Measurements from ENCODE around the gene ARHGAP22. TPM values are rescaled to one million over a fixed set of nuclear protein-coding genes. Genes with fewer than 3 reads are reported as not detected.

Gene ARHGAP22
- total RNA-seq, 1 experiment from 2014 or later: 13.5 TPM

DNA sequence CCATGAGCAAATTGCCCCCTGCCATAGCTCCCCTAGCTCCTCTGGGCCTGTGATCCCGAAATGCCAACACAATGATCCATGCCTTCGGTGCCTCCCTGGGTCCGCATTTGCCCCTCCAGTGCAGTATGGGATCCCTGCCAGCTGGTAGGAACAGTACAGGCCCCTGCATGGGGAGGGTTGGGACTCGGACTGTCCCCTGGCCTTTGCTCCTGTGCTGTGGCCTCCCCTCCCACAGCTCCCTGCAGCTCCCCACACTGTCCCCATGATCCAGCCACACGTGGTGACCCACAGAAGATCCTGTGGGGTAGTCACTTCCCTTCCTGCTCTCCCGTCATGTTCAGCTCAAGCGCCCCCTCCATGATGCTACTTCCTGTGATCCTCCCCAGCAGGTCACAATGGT lies 158.1 kb downstream of the ARHGAP22 start:
- H3K4me3 ChIP-seq (ENCODE audit: low read depth, low read length): no peak overlapping the region
- H3K9me3 Mint-ChIP-seq (ENCODE audit: unreplicated experiment): no peaks in the 10 kb centered on the region
- H3K27me3 Mint-ChIP-seq (ENCODE audit: insufficient read depth, unreplicated experiment): no peaks in the 10 kb centered on the region
- H3K27ac Mint-ChIP-seq (ENCODE audit: unreplicated experiment): peak overlapping the region; percentile 8
- H3K36me3 Mint-ChIP-seq (ENCODE audit: insufficient read depth, unreplicated experiment): peaks cover 12% of the 10 kb centered on the region
- H3K4me1 ChIP-seq: no peaks in the 10 kb centered on the region; the same call in 1 of the 2 replicates
- intact Hi-C loops (cut with micrococcal nuclease; ENCODE audit: unreplicated experiment): no loop called here
- ChIA-PET CTCF (interaction anchor here (2.9 kb wide), 1 partner anchor 8 kb away, joined by 24 read pairs; no protein-coding TSS in a partner anchor), POLR2A (interaction anchor here (0.5 kb wide), 1 partner anchor 16 kb away, joined by 3 read pairs; no protein-coding TSS in a partner anchor)
- H3K36me3 ChIP-seq (ENCODE audit: control insufficient read depth, insufficient read depth, low read length): peaks cover 1% of the 10 kb centered on the region; the same call in 1 of the 2 replicates
- no peak overlapping the region for H3K4me3 Mint-ChIP-seq (ENCODE audit: unreplicated experiment)
- DNase-seq: no peak
- no TSS peak for BruUV-seq (replicated peaks)
- H3K4me1 Mint-ChIP-seq (ENCODE audit: low read depth, unreplicated experiment): peaks cover 16% of the 10 kb centered on the region
- no peaks in the 10 kb centered on the region for H3K9me3 ChIP-seq
- no peaks in the 10 kb centered on the region for H3K27me3 ChIP-seq (replicated peaks; ENCODE audit: control insufficient read depth, insufficient read depth, low read length)
- TF ChIP-seq, protein P1, sequence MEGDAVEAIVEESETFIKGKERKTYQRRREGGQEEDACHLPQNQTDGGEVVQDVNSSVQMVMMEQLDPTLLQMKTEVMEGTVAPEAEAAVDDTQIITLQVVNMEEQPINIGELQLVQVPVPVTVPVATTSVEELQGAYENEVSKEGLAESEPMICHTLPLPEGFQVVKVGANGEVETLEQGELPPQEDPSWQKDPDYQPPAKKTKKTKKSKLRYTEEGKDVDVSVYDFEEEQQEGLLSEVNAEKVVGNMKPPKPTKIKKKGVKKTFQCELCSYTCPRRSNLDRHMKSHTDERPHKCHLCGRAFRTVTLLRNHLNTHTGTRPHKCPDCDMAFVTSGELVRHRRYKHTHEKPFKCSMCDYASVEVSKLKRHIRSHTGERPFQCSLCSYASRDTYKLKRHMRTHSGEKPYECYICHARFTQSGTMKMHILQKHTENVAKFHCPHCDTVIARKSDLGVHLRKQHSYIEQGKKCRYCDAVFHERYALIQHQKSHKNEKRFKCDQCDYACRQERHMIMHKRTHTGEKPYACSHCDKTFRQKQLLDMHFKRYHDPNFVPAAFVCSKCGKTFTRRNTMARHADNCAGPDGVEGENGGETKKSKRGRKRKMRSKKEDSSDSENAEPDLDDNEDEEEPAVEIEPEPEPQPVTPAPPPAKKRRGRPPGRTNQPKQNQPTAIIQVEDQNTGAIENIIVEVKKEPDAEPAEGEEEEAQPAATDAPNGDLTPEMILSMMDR (IDR thresholded peaks at IDR 0.05; ENCODE audit: insufficient read depth in 1 of 2, low read depth in 1 of 2, low read length in 1 of 2, severe bottlenecking in 1 of 2, unreplicated experiment in 1 of 2): no peak

DNA sequence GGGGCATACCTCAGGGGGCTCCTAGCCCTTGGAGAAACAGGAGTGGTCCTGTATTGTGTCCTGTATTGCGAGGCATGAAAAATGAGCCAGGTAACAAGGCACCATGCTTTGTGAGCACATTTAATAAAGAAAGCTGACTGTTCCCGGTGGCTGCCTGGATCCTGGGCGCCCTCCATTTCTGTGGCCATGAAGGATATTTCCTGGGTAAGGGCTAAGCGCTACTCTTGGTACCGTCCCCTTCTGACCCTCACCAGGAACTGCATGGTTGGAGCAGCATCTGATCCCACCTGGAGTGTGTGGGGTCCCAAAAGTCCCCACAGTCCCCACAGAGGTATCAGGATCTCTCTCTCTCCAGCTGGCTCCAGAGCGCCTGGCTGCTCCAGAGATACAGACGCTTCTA lies 158.9 kb downstream of the ARHGAP22 start:
- intact Hi-C loops (cut with micrococcal nuclease; ENCODE audit: unreplicated experiment): no loop called here
- no peaks in the 10 kb centered on the region for H3K9me3 ChIP-seq
- Mint-ChIP-seq H3K4me1 (ENCODE audit: low read depth, unreplicated experiment) (peaks cover 16% of the 10 kb centered on the region), H3K36me3 (ENCODE audit: insufficient read depth, unreplicated experiment) (peaks cover 12% of the 10 kb centered on the region), H3K27me3 (ENCODE audit: insufficient read depth, unreplicated experiment) (no peaks in the 10 kb centered on the region), H3K4me3 (ENCODE audit: unreplicated experiment) (no peak overlapping the region), H3K27ac (ENCODE audit: unreplicated experiment) (peak overlapping the region; percentile 8), H3K9me3 (ENCODE audit: unreplicated experiment) (no peaks in the 10 kb centered on the region)
- no peaks in the 10 kb centered on the region for H3K27me3 ChIP-seq (replicated peaks; ENCODE audit: control insufficient read depth, insufficient read depth, low read length)
- CTCF ChIA-PET: interaction anchor here (0.5 to 2.9 kb wide), 5 partner anchors 9 to 89 kb away, joined by 3 to 24 read pairs (median 13); no protein-coding TSS in a partner anchor
- no peak for DNase-seq
- peaks cover 1% of the 10 kb centered on the region; the same call in 1 of the 2 replicates for H3K36me3 ChIP-seq (ENCODE audit: control insufficient read depth, insufficient read depth, low read length)
- POLR2A ChIA-PET: no interaction called here
- H3K4me3 ChIP-seq (ENCODE audit: low read depth, low read length): no peak overlapping the region
- TSS peak; percentile 53 for BruUV-seq (replicated peaks)
- TF ChIP-seq, protein P1 (IDR thresholded peaks at IDR 0.05; ENCODE audit: insufficient read depth in 1 of 2, low read depth in 1 of 2, low read length in 1 of 2, severe bottlenecking in 1 of 2, unreplicated experiment in 1 of 2): no peak
- H3K4me1 ChIP-seq: no peaks in the 10 kb centered on the region

DNA sequence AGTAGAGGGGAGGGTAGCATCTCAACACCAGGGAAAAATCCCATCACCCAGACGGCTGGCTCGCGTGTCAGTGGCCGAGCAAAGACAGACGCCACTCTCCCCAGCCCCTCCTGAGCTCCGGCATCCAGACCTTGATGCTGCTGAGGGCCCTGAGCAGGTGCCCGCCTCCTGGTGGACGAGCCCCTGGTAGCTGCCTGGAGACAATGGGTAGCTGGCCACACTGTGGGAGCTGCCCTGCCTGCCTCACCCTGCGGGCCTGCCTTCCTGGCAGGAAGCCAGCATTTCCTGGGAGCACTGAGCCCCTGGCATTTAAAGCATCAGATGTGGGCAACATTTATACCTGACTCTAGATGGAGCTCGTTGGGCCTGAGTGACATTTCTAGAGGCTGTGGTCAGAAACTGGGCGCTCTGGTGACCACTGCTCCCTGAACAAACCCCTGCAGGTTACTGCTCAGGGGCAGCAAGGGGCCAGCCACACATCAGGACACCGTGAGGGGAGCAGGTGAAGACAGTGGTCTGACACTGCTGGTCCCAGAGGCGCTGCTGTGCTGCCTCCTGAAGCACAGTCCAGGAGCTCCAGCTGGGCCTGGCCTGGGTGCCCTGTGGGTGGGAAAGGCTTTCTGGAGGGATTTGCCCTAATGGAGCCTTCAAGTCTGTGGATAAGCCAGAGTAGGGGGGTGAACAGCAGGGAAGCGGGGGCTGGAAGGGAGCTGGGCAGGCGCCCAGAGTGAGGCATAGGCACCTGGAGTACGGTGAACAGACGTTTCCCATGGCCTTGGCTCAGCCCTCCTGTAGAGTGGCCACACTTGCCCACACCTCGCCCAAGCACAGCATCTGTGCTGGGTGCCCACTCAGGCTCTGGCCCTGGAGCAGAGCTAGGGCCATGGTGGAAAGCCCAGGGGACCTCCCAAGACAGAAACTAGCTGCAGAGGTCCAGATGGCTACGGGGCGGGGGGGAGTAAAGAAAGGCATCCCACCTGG lies 159.7 kb downstream of the ARHGAP22 start:
- POLR2A ChIA-PET: interaction anchor here (0.6 kb wide), 1 partner anchor 213 kb away, joined by 3 read pairs; no protein-coding TSS in a partner anchor
- DNase-seq: peak in 1 of 2 experiments; percentile 38
- peaks cover 12% of the 10 kb centered on the region for H3K36me3 Mint-ChIP-seq (ENCODE audit: insufficient read depth, unreplicated experiment)
- no peaks in the 10 kb centered on the region for H3K4me1 ChIP-seq
- intact Hi-C loops (cut with micrococcal nuclease; ENCODE audit: unreplicated experiment): loop anchor here (1.0 kb wide), 3 partner anchors 61 to 211 kb away; no protein-coding TSS in a partner anchor
- no peaks in the 10 kb centered on the region for H3K27me3 ChIP-seq (replicated peaks; ENCODE audit: control insufficient read depth, insufficient read depth, low read length)
- TF ChIP-seq, protein P1 (IDR thresholded peaks at IDR 0.05; ENCODE audit: insufficient read depth in 1 of 2, low read depth in 1 of 2, low read length in 1 of 2, severe bottlenecking in 1 of 2, unreplicated experiment in 1 of 2): no peak
- peaks cover 16% of the 10 kb centered on the region for H3K4me1 Mint-ChIP-seq (ENCODE audit: low read depth, unreplicated experiment)
- H3K4me3 Mint-ChIP-seq (ENCODE audit: unreplicated experiment): no peak overlapping the region
- no peaks in the 10 kb centered on the region for H3K27me3 Mint-ChIP-seq (ENCODE audit: insufficient read depth, unreplicated experiment)
- H3K4me3 ChIP-seq (ENCODE audit: low read depth, low read length): no peak overlapping the region
- CTCF ChIA-PET: interaction anchor here (0.5 to 2.9 kb wide), 24 partner anchors 10 to 1220 kb away, joined by 3 to 24 read pairs (median 4); no protein-coding TSS in a partner anchor
- BruUV-seq (replicated peaks): no TSS peak
- H3K9me3 Mint-ChIP-seq (ENCODE audit: unreplicated experiment): no peaks in the 10 kb centered on the region
- peaks cover 1% of the 10 kb centered on the region; the same call in 1 of the 2 replicates for H3K36me3 ChIP-seq (ENCODE audit: control insufficient read depth, insufficient read depth, low read length)
- no peak overlapping the region for H3K27ac Mint-ChIP-seq (ENCODE audit: unreplicated experiment)
- H3K9me3 ChIP-seq: no peaks in the 10 kb centered on the region

Data from Caco-2 (cell line).